HG03039 (cell line): ENCODE measurements around the gene MPZL1.

ENCODE experiments used
- ATAC-seq: cut with Tn5 transposase; IDR thresholded peaks from one replicate; pipeline ENCODE4 v1.9.1; 2021; ENCODE audit warnings: mild to moderate bottlenecking, moderate library complexity; ENCODE audit not compliant: unreplicated experiment

Gene MPZL1

DNA sequence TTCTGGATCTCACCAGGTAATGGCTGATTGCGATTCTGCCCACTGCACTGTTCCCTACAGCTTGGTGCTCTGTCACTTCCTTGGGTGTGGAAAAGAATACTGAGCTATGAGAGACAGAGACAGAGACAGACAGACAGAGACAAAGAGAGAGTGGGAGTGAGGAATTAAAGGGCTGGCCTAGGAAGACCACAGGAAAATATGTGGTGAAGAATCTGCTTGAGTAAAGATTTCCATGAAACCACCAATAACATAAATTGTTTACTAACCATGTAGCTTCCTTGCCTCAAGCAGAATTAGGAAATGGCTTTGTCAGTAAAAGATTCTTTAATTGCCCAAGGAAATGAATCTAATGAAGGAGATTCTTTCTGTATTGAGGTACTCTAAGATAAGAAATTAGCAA, 54.4 kb downstream of the MPZL1 start:
- ATAC-seq: no peak

DNA sequence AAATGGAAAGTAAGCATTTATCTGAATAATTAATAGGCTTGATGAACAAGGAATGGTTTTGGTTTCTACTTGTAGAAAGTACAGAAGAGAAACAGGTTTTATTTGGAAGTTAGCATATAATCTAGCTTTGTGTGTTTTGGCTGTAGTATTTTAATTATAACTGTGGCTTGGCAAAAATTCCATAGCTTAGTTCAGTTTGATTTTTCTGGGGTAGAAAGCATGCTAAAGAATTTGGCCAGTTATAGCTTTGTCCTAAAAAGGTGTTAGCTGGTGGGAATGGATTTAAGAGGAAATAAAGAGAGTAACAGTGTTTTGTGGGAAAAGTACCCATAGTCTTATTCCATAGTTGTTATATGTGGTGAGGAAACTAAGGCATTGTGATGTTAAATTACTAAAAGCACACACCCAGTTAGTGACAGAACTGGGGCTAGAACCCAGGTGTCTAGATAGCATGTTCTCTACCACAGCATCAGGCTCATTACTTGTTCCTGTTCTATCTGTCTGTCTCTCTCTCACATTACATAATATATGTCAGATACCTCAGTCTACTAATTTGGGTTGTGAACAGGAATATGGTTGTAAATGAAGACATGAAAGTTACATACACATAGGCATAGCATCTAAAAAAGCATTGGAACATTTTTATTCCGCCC, 55.0 kb downstream of the MPZL1 start:
- ATAC-seq: no peak

DNA sequence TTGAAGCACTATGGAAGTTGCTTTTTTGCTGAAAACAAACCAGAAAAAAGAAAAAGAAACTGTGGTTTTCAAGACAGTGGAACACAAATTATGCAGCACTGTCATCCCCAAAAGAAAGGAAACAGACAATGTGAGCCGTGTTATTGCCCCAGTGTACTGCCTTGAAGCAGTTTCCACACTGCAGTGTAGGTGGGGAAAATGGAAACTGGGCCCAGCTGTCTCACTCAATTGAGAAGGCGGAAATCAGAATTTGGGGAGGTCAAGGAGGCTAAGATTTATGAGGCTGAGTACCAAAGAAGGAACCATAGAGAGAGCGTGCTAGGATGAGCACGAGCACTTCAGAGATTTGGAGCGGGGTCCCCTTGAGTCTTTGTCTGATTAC, 55.5 kb downstream of the MPZL1 start:
- ATAC-seq: no peak

DNA sequence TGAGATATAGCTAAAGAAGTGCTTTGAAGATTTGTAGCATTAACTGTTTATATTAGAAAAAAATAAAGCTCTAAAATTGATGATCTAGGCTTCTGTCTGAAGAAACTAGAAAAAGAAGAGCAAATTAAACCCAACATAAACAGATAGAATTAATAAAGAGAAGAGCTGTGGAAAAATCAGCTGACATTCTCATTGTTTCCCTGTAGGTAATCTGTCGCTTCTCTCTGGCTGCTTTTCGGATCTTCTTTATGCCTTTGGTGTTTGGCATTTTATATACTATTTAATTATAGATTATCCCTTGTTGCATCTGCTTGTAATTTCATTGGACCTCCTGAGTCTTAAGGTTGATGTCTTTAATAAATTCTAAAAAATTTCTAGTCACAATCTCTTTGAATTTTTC, 59.8 kb downstream of the MPZL1 start:
- ATAC-seq: no peak

DNA sequence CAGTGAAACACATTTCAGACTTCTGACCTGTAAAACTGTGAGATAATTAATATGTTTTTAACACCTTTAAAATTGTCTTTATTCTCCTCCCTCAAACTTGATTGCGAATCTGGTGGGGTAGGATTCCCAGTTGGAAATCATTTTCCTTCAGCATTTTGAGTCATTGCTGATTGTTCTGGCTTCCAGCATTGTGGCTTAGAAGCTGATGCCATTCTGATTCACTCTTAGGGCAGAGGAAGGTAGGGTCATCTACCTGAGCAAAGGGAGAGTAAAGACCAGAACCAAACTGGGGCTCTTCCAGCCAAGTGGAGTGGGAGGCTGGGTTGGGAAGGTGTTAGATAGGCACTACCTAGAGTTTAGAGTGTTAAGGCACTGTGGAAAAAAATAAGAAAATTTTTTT, 61.2 kb downstream of the MPZL1 start:
- no peak for ATAC-seq

DNA sequence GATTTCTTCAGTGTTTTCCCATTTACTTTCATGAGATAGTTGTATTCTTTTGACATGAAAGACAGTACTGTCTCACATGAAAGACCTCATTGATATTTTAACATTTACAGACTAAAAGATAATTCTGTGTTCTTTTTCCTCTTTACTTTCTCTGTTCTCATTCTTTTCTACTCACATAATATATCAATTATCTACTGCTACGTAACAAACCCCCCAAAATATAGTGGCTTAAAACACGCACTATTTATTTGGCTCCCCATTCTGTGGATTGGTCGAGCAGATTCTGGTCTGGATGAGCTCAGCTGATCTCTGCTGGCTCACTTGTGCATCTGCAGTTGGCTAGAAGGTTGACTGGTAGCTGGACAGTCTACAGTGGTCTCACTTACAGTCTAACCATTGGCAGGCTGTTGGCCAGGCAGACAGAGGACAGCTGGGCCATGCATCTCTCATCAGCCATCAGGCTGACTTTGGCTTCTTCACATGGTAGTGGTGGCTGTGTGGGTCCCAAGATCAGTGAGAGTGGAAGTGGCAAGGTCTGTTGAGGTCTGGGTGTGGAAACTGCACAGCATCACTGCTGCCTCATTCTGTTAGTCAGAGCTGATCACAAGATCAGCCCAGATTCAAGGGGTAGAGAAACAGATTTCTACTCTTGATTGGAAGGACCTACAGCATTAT, 63.2 kb downstream of the MPZL1 start:
- no peak for ATAC-seq

DNA sequence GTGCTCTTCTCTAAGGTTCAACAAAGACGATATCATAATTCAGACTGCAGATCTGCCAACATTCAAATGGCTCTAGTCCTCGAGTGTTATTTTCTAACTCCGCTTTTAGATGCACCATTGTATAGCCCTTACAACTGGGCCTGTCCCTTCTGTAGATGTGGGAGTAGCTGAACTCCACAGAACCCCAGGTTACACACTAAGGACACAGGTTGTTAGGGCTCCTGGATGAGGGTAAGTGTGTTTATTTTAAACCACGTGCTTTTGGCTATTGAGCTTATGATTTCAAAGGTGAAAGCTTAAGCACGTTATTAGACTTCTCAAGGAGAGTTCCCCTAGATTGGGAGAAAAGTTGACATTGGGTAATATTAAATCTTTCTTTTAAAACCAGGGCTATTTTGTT, 64.7 kb downstream of the MPZL1 start:
- no peak for ATAC-seq

DNA sequence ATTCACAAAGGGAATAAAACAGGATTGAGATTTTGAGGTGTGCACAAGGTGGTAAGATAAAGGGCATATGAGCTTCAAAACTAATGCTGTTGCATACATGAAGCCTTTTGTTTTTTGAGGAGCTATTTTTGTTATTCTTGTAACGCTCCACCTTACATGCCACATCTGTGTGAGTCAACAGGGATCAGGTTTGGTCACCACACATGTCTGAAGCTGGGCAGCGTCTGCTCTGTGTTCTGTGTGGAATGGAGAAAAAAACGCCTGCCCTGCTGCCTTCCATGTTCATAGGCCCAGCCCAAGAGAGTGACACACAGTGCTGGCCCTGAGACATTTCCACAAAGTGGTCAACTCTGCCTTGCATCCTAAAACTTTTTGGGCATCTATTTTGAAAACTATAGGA, 67.7 kb downstream of the MPZL1 start:
- ATAC-seq: no peak

DNA sequence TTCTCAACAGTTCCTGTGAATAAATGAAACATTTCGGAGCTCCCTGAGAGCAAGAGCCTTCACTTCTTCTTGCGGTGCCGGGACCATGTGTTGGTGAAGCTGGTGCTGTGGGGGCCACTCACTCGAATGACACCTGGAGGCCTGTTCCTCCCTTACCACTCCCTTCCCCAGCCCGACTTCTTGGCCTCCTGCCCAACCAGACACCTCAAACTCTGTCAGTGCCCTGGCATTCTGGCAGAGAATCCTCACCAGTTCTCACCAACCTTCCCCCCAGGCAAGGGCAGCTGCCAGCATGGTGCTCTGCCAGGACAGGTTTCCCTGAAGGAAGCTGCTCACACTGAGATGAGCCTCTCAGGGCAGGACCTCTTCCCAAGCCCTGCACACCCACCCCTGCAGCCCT, 68.3 kb downstream of the MPZL1 start:
- ATAC-seq: no peak

DNA sequence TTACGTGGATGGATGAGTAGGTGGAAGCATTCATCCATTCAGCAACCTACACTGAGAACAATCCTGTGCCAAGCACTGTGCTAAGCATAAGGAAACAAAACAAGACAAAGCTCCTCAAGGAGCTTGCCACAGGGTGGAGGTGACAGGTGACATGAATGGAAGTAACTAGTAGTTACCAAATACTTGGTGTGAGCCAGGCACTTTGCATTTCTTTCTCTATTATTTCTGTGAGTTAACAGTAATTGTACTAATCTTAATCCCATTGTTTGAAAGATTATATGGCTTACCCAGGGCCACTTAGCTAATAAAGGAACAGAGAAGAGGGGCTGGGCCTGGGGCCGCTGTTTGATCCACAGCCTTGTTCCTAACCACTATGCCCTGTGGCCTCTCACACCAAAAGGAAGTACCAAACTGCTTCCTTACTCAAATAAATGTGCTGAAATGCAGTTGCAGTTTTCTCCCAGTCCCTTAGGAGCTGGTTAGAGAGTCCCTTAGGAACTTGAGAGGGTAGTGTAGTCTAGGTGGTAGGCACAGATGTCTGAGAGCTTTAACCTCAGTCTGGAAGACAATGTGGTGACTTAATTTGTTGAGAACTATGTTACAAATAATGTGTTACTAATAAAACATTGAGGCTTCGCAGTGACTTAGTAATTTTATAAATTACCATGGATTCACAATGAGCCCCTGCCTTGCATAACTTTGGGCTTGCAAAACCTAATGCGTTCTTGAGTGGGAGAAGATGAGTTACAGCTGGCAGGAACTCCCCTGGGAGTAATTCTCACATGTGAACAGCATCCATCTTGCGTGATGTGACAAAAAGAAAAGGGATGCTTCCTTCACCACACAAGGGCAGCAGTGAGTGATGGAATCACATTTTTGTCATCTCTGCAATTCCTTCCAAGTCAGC, 69.8 kb downstream of the MPZL1 start:
- no peak for ATAC-seq

DNA sequence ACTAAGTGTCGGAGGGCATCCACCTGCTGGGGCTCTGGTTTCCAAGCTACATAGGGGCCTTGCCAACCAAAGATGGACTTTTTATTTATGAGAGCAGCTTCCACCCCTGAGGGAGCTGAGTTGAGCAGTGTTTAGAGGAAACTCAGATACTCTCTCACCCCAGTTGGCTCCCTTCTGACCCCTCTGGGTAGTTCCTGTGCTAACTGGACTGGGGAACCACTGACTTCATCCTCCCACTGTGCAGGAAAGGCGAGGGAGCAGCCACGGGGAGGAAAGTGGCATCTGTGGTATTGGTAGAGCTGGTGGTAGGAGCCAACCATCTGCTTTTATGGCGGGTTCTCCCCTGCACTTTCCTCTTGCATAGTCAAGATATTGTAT, 70.4 kb downstream of the MPZL1 start:
- ATAC-seq: no peak

DNA sequence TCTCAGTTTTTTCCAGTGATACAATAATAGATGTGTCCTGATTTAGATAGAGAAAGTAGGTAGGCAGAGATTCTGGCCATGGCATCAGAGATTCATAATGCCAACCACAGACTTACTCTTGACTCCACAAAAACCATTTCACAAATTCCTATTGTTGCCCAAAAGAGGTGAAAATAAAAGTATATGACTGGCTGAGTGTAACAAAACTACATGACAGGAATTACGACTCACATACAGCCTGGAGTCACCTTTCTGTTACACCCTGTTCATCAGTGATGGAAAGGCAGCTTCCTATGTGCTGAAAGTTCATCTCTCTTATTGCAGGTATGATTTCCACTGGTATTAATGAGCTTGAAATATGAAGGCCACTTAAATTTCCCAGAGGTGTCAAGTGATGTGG, 72.3 kb downstream of the MPZL1 start:
- ATAC-seq: no peak

DNA sequence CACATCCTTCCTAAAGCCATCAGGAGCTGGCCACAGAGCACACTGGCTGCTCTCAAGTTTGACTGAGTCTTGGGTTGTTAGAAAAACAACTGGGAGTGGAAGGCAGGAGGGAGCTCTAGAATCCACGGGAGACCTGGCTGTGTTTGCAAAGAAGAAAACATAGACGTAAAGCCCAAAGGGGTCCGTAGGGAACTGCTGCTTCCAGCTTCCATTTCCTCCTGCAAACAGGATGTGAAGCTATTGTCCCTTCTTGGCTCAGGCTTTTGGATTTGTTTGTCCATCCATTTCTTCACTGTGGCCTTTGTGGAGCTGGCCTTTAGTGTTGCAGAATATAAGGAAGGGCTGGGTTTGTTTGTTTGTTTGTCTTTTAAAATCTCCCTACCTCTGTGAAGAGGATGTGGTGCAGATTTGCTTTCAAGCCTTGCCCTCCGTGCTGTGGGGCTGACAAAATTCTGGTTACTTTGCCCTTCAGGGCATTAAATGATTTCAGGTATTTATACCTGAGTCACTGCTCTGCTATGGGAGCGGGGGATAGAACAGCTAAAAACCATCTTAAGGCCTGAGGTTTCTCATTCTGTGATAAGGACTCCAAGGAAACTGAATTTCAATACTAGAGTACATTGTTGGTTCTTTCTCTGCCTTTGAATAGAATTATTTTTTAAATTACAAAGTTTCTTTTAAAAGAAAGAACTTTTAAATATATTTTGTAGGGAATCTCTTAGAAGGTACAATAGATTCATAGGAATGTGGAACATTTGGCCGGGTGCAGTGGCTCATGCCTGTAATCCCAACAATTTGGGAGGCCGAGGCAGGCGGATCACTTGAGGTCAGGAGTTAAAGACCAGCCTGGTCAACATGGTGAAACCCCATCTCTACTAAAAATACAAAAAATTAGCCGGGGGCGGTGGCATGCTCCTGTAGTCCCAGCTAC, 74.3 kb downstream of the MPZL1 start:
- no peak for ATAC-seq

DNA sequence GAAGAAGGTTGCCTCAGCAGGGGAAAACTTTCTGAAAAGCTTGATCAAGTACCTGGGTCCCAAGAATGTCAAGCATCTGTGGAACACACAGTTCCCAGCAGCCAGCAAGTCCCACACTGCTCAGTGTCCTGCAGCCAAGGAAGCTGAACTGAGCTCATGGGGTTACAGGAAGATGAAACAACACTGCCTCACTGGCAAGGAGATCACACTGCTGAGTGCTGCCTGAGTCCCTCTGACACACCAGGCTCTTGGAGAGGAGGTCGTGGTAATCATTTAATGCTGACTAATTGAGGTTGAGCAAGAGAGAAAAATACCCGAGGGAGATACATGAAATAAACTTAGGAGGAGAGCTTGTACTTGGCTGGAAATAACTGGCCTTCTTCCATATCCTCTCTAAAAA, 75.2 kb downstream of the MPZL1 start:
- ATAC-seq: no peak

DNA sequence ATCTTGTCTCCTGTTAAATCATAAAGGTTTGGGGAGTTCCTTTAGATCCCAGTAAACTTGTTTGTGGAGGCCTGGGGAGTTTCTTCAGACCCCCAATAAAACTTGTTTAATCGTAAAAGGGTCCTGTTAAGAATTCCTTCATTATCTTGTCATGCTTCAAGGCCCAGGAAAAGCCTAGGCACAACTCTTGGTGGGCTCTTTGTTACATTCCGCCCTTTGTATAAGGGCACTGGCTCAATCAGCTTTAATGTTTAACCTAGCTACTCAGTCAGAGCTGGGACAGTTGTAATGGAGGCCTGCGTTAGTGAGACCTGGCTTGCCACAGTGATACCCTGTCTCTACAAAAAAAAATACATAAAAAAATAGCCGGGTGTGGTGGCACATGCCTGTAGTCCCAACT, 77.2 kb downstream of the MPZL1 start:
- ATAC-seq: no peak

DNA sequence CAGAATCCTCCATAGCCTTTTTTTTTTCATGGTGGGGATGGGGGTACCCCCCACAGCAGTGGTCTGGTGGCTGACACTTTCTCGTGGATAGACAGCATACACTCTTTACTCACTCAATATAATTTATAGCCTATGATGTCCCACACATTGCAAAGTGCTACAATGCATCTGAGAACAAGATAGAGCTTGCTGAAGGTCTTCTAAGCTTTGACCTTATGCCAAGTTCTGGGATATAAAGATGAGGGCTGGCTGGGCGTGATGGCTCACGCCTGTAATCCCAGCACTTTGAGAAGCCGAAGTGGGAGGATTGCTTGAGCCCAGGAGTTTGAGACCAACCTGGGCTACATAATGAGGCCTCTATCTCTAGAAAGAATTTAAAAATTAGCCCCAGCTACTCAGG, 78.0 kb downstream of the MPZL1 start:
- ATAC-seq: no peak

DNA sequence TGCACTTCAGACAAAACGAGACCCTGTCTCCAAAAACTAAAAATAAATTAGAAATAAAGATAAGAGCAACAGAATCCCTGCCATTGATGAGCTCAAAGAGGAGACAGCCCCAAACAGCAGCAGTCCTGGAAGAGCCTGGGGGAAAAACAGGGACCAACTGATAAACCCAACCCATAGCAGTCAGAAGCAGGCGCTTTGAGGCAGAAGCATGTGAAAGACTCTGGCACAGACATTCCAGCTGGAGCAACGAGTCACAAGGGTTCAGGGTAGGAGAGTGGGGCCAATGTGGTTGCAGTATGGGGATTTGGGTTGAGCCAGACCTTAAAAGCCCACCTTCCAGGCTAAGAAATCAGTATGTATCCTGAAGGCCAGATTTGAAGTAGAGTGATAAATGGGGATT, 78.5 kb downstream of the MPZL1 start:
- ATAC-seq: no peak

DNA sequence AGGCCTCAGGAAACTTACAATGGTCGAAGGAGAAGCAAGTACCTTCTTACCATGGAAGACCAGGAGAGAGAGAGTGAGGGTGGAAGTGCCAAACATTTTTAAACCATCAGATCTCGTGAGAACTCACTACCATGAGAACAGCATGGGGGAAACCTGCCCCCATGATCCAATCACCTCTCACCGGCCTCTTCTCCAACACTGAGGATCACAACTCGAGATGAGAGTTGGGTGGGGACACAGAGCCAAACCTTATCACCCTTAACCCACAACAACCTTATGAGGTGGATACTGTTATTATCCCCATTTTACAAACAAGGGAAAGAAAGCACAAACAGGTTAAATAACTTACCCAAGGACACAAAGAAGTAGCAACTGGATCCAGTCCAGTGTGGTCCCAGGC, 80.5 kb downstream of the MPZL1 start:
- no peak for ATAC-seq

DNA sequence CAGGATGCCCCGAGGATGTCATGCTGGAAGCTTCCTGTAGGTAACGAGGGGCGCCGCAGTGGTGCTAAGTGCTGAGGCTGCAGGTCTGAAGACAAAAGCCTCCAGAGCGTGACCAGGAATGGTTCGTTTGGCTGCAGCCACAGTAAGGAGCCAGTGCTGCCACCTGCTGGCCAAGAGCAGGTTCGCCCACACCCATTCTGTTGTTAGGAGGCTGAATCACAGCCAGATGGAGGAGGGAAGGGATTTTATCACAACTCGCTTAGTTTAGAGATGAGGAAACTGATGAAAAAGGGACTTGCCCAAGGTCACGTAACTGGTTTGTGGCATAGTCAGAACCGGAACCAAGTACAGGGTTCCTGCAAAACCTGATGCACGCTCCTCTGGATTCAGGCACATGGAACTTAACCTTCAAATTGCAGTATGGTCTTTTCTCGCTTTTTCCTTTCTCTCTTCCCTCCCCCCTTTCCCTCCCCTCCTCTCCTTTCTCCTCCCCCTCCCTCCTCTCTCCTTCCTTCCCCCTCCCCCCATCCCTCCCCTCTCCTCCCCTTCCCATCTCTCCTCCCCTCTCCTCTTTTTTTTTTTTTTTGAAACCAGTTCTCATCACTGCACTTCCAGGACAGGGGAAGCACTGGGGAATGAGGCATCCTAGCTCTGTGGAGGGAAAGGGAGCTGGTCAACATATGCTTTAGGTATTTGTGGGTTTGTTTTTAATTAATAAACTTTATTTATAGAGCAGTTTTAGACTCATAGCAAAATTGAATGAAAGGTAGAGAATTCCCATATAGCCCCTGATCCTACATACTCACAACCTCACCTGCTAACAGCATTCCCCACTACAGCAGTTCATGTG, 81.8 kb downstream of the MPZL1 start:
- ATAC-seq: peak; percentile 92

DNA sequence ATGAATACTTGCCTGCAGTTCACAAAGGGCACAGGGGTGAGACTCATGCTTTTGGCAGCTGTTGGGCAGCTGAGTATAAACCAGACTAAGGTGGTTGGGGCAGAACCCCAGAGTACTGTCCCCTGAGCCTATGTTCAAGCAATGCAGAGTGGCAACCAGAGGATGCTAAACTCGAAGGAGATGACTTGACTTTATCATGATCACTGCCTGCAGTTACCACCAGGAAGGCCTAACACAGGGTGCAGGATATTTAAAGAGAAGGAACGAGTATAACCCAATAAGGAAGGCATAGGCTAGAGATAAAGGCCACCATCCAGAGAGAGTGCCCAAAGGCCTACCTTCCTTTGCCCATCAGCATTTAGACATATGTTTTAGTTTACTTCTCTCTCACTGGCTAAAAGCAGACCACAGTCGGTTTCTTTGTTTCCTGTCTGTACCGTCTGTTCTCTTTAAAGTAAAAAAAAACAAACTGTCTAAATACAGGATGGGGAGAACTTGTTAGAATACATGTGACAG, 83.3 kb downstream of the MPZL1 start:
- no peak for ATAC-seq
